GM21825 (cell line): ENCODE data around the gene AAR2.

Experiments
- ATAC-seq: cut with Tn5 transposase; IDR thresholded peaks from one replicate; pipeline ENCODE4 v1.9.1; 2021; ENCODE audit warnings: mild to moderate bottlenecking, moderate library complexity; ENCODE audit not compliant: unreplicated experiment

Gene AAR2

GRCh38 chr20:36275441-36276189, 39.3 kb downstream of the AAR2 start:
- ATAC-seq, result no peak

- no peak for ATAC-seq
Measured at GRCh38 chr20:36277546-36277945, 41.3 kb downstream of the AAR2 start.

GRCh38 chr20:36279362-36279761, 43.1 kb downstream of the AAR2 start:
- ATAC-seq, result no peak

- ATAC-seq, result no peak
Measured at GRCh38 chr20:36279776-36280175, 43.5 kb downstream of the AAR2 start.

GRCh38 chr20:36281785-36282380, 45.6 kb downstream of the AAR2 start:
- no peak for ATAC-seq

- no peak for ATAC-seq
Measured at GRCh38 chr20:36284751-36285150, 48.5 kb downstream of the AAR2 start.

DNA sequence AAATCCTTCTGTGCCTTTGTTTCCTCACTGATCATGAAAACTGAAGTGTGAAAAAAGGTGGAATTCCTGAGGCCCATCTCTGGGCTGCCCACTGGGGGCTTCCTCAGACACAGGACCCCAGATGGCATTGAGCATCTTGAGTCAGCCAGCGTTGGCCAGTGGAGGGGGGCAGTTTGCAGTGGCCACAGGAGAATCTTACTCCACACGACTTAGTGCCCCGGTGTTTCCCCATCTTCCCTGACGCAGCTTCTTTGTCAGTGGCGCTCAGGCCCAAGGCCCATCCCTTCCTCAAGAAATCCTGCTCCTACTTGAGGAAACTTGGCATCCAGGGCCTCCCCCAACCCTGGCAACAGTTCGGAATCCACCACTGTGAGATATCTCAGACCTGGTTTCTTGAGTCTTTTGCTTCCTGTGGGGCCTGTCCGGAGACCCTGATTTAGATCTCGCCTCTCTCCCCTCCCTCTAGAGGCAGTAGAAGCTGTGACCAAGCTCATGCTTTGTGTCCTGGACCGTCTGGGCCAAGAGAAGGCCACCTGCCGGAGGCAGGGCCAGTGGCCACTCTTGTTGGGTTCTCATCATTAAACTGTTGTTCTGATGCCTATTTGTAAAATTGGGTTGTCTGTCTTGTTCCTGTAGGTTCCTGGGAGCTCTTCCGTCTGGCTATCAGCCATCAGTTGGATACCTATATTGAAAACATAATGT, 49.6 kb downstream of the AAR2 start:
- no peak for ATAC-seq

- no peak for ATAC-seq
Measured at GRCh38 chr20:36297656-36298055, 61.4 kb downstream of the AAR2 start.

GRCh38 chr20:36298061-36298460, 61.8 kb downstream of the AAR2 start:
- no peak for ATAC-seq

- no peak for ATAC-seq
Measured at GRCh38 chr20:36298795-36299339, 62.6 kb downstream of the AAR2 start.

GRCh38 chr20:36299459-36299858, 63.2 kb downstream of the AAR2 start:
- no peak for ATAC-seq

- no peak for ATAC-seq
Measured at GRCh38 chr20:36301359-36302119, 65.3 kb downstream of the AAR2 start.

DNA sequence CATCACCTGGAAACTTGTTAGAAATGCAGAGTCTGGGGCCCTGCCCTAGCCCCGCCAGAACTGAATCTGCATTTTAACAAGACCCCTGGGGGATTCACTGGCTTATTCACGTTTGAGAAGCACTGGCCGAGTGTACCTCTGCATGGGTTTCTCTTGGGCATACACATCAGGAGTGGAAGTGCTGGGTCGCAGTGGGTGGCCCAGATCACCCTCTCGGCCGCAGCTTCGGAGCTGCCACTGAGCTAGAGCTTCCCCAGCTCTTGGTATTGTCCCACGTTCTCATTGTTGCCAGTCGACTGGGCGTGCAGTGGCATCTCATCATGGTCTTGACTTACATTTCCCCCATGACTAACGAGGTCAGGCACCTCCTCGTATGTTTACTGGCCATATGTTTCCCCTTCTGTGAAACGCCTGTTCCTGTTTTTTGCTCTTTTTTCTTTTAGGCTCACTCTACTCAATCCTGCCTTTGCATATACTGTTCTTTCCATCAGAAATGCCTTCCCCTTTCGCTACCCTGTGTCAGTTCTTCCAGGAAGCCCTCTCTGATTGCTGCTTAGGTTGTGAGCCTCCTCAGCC, 66.8 kb downstream of the AAR2 start:
- no peak for ATAC-seq

GRCh38 chr20:36303831-36304230, 67.6 kb downstream of the AAR2 start:
- no peak for ATAC-seq

GRCh38 chr20:36304786-36305495, 68.7 kb downstream of the AAR2 start:
- ATAC-seq, result no peak

GRCh38 chr20:36305602-36306551, 69.6 kb downstream of the AAR2 start, which contains the start of gene DLGAP4:
Gene DLGAP4, plus strand, starts transcription at chr20:36306339. Its CDS starts 125,379 bp downstream, at chr20:36431718.
- ATAC-seq, result no peak
